Fibroblast of lung (primary cell): ENCODE results near the gene CDC42EP5. TPM values are rescaled to one million over a fixed set of nuclear protein-coding genes. Genes with fewer than 3 reads are reported as not detected.

ENCODE experiments used
- DNase-seq, 2 donors: peaks; one replicate each; pipeline versions ENCODE4 v3.0.0 to v3.0.0-alpha.2; 2010; ENCODE audit warnings: low read depth in 2 of 2
- H2AFZ ChIP-seq: 2 replicates; pipeline ENCODE4 v1.5.1; 2012; ENCODE audit warnings: low read length, control low read depth, inconsistent platforms
- H3K27ac ChIP-seq: 2 replicates; pipeline ENCODE4 v1.5.1; 2011; ENCODE audit warnings: low read length, control low read depth; ENCODE audit not compliant: insufficient read depth
- H3K27me3 ChIP-seq: 2 replicates; pipeline ENCODE4 v1.5.1; 2011; ENCODE audit warnings: mild to moderate bottlenecking, low read length; ENCODE audit not compliant: control insufficient read depth, insufficient read depth
- H3K36me3 ChIP-seq: 2 replicates; pipeline ENCODE4 v1.5.1; 2011; ENCODE audit warnings: low read length; ENCODE audit not compliant: control insufficient read depth, insufficient read depth
- H3K4me1 ChIP-seq: 2 replicates; pipeline ENCODE4 v1.5.1; 2011; ENCODE audit warnings: low read length; ENCODE audit not compliant: control insufficient read depth, insufficient read depth; ENCODE audit errors: extremely low read depth
- H3K4me2 ChIP-seq: 2 replicates; pipeline ENCODE4 v1.5.1; 2011; ENCODE audit warnings: low read length, control low read depth; ENCODE audit not compliant: insufficient read depth; ENCODE audit errors: extremely low read depth
- H3K4me3 ChIP-seq, 4 experiments: fragments of 200-600 bp in 1 of 4; sonication (generic) in 1 of 4; replicated peaks in 1 of 4; 2 replicates each; pipeline ENCODE4 v1.5.1; 2011 to 2016; ENCODE audit warnings: low read length in 4 of 4, low read depth in 3 of 4, mild to moderate bottlenecking in 3 of 4, control low read depth in 2 of 4, inconsistent platforms in 1 of 4, mixed read lengths in 1 of 4; ENCODE audit not compliant: insufficient read depth in 1 of 4; ENCODE audit errors: control extremely low read depth in 1 of 4
- H3K79me2 ChIP-seq: 2 replicates; pipeline ENCODE4 v1.5.1; 2012; ENCODE audit warnings: mild to moderate bottlenecking, low read length, inconsistent platforms; ENCODE audit not compliant: control insufficient read depth, insufficient read depth
- H3K9ac ChIP-seq: 2 replicates; pipeline ENCODE4 v1.5.1; 2011; ENCODE audit warnings: mild to moderate bottlenecking, low read length, control low read depth; ENCODE audit not compliant: insufficient read depth
- H3K9me3 ChIP-seq: 2 replicates; pipeline ENCODE4 v1.5.1; 2012; ENCODE audit warnings: low read depth, low read length; ENCODE audit not compliant: control insufficient read depth, insufficient read depth
- H4K20me1 ChIP-seq: 2 replicates; pipeline ENCODE4 v1.5.1; 2011; ENCODE audit warnings: low read length; ENCODE audit not compliant: control insufficient read depth, insufficient read depth; ENCODE audit errors: extremely low read depth
- CTCF ChIP-seq, 2 donors: IDR thresholded peaks in 1 of 2; conservative IDR thresholded peaks in 1 of 2; 1 replicate in 1 of 2; 2 replicates in 1 of 2; pipeline ENCODE4 v1.5.1; 2011 to 2012; ENCODE audit warnings: low read length in 2 of 2, control low read depth in 1 of 2, inconsistent platforms in 1 of 2, low read depth in 1 of 2, mild to moderate bottlenecking in 1 of 2
- EZH2 ChIP-seq: IDR thresholded peaks from 2 replicates; pipeline ENCODE4 v1.5.1; 2012; ENCODE audit warnings: low read length, control low read depth, mild to moderate bottlenecking; ENCODE audit errors: missing control alignments
- polyA plus RNA-seq, 2 donors: library from polyadenylated mRNA; depleted of rRNA in 1 of 2; stranded (reverse) in 1 of 2; unstranded in 1 of 2; fragments of >200 nt; gene quantifications; 2 replicates each; pipeline ENCODE4 v1.2.1, GENCODE V29; 2011 to 2012; ENCODE audit warnings: missing spikeins in 1 of 2
- total RNA-seq: library from RNA; depleted of rRNA; stranded (reverse); fragments of >200 nt; gene quantifications from 2 replicates; pipeline ENCODE4 v1.2.1, GENCODE V29; 2014

Gene CDC42EP5
- total and polyA plus RNA-seq, 2 donors (not counting 1 experiment from before 2014, with no cell fraction given): 7.2 to 14.7 TPM

- no peak overlapping the region for H3K4me2 ChIP-seq
- TF ChIP-seq EZH2 (no peak), CTCF (conservative IDR thresholded peaks at IDR 0.05 in 1 of 2, IDR thresholded peaks at IDR 0.05 in 1 of 2; ENCODE audit: low read depth in 1 of 2, low read length in 2 of 2) (no peak)
- H3K4me3 ChIP-seq: no peak overlapping the region
- H2AFZ ChIP-seq: no peak overlapping the region
- H3K9ac ChIP-seq: no peak overlapping the region
- H3K9me3 ChIP-seq: no peaks in the 10 kb centered on the region
- H4K20me1 ChIP-seq: no peaks in the 10 kb centered on the region
- H3K79me2 ChIP-seq: peaks cover 6% of the 10 kb centered on the region
- no peak for DNase-seq
- no peaks in the 10 kb centered on the region for H3K27me3 ChIP-seq
- no peak overlapping the region for H3K27ac ChIP-seq
- peaks cover 16% of the 10 kb centered on the region for H3K36me3 ChIP-seq
- peaks cover 22% of the 10 kb centered on the region for H3K4me1 ChIP-seq
Observed at GRCh38 chr19:54465426-54466109, 7.5 kb downstream of the CDC42EP5 start.

- peak overlapping the region; percentile 83 for H3K4me2 ChIP-seq
- H3K27me3 ChIP-seq: no peaks in the 10 kb centered on the region
- DNase-seq: peak; percentile 81 to 87
- H3K27ac ChIP-seq: peak overlapping the region; percentile 96
- peaks cover 18% of the 10 kb centered on the region for H3K36me3 ChIP-seq
- peaks cover 22% of the 10 kb centered on the region for H3K4me1 ChIP-seq
- peak overlapping the region; percentile 37 to 69 (median 58) for H3K4me3 ChIP-seq
- TF ChIP-seq EZH2 (no peak), CTCF (conservative IDR thresholded peaks at IDR 0.05 in 1 of 2, IDR thresholded peaks at IDR 0.05 in 1 of 2; ENCODE audit: low read depth in 1 of 2, low read length in 2 of 2) (no peak)
- no peaks in the 10 kb centered on the region for H3K9me3 ChIP-seq
- H3K9ac ChIP-seq: peak overlapping the region; percentile 38
- peaks cover 11% of the 10 kb centered on the region for H3K79me2 ChIP-seq
- H2AFZ ChIP-seq: peak overlapping the region; percentile 31
- H4K20me1 ChIP-seq: no peaks in the 10 kb centered on the region
Observed at GRCh38 chr19:54464630-54465425, 8.3 kb downstream of the CDC42EP5 start.

- no peaks in the 10 kb centered on the region for H3K9me3 ChIP-seq
- H4K20me1 ChIP-seq: no peaks in the 10 kb centered on the region
- TF ChIP-seq CTCF (conservative IDR thresholded peaks at IDR 0.05 in 1 of 2, IDR thresholded peaks at IDR 0.05 in 1 of 2; ENCODE audit: low read depth in 1 of 2, low read length in 2 of 2) (no peak), EZH2 (no peak)
- peak overlapping the region; percentile 31 for H2AFZ ChIP-seq
- DNase-seq: peak; percentile 80 to 85
- peak overlapping the region; percentile 96 for H3K27ac ChIP-seq
- H3K36me3 ChIP-seq: peaks cover 22% of the 10 kb centered on the region
- peaks cover 17% of the 10 kb centered on the region for H3K79me2 ChIP-seq
- peak overlapping the region; percentile 83 for H3K4me2 ChIP-seq
- no peaks in the 10 kb centered on the region for H3K27me3 ChIP-seq
- H3K4me1 ChIP-seq: peaks cover 22% of the 10 kb centered on the region
- H3K4me3 ChIP-seq: peak overlapping the region; percentile 37 to 69 (median 58)
- peak overlapping the region; percentile 38 for H3K9ac ChIP-seq
Observed at GRCh38 chr19:54464044-54464629, 9.0 kb downstream of the CDC42EP5 start.
